ENCODE results near the gene CFAP410. TPM values are rescaled to one million over a fixed set of nuclear protein-coding genes. Genes with fewer than 3 reads are reported as not detected.

Gene CFAP410
- total and polyA plus RNA-seq, 2 of the 13 experiments (the other 11 are each of a cell fraction or from before 2014, with no cell fraction given) = 8.0 to 20.1 TPM

DNA sequence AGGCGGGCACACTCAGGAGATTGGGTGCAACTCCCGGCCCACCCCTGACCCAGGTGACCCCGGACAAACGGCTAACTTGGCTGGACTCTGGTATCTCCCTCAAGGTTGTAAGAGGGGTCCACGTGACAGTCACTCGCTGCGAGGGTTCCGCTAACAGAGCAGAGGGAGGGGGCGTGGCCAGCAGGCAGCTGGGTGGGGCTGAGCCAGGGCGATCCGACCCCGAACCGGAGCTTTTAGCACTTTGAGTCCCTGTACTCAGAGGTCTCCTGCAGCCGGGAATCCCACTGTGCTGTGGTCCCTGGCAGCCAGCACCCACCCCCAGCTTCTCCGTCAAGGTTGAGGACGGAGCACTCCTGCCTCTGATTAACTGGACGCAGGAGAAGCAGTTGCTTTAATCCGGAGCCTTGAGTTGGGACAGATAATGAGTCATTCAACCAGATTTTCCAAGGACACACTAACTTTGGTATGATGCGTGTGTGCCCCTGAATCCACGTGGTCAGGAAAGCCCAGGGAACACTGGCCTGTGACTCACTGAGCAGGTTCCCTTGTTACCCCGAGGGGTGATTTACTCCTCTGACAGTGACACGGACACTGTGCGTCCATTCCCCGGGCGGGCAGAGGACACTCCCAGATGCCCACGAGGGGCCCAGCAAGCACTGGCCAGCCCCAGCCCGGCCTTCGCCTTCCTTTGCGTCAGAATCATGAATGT lies 31.0 kb upstream of the CFAP410 start (continued):
- TF ChIP-seq, protein P1, sequence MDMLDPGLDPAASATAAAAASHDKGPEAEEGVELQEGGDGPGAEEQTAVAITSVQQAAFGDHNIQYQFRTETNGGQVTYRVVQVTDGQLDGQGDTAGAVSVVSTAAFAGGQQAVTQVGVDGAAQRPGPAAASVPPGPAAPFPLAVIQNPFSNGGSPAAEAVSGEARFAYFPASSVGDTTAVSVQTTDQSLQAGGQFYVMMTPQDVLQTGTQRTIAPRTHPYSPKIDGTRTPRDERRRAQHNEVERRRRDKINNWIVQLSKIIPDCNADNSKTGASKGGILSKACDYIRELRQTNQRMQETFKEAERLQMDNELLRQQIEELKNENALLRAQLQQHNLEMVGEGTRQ (IDR thresholded peaks at IDR 0.05; ENCODE audit: low read depth, low read length) = peak; percentile 27
- TF ChIP-seq, protein P1 (CRISPR knock-in tag; IDR thresholded peaks at IDR 0.05; ENCODE audit: borderline replicate concordance) = peak; percentile 68; the same call in 1 of the 2 replicates
- TF ChIP-seq ZFP82 (CRISPR knock-in tag; IDR thresholded peaks at IDR 0.05; ENCODE audit: borderline replicate concordance) (no peak), ZNF432 (CRISPR knock-in tag; IDR thresholded peaks at IDR 0.05; ENCODE audit: borderline replicate concordance) (no peak), KLF16 (CRISPR knock-in tag; IDR thresholded peaks at IDR 0.05) (peak in 1 of 2 experiments; percentile 65; a peak in 1 of 4 replicates), ONECUT2 (CRISPR knock-in tag; IDR thresholded peaks at IDR 0.05) (no peak), KLF12 (CRISPR knock-in tag; IDR thresholded peaks at IDR 0.05; ENCODE audit: borderline replicate concordance) (no peak; the same call in 1 of the 2 replicates), ZNF737 (CRISPR knock-in tag; IDR thresholded peaks at IDR 0.05; ENCODE audit: borderline replicate concordance) (no peak), EEA1 (CRISPR knock-in tag; IDR thresholded peaks at IDR 0.05; ENCODE audit: borderline replicate concordance) (no peak), ZNF7 (CRISPR knock-in tag; IDR thresholded peaks at IDR 0.05) (no peak), POLR2AphosphoS2 (IDR thresholded peaks at IDR 0.05; ENCODE audit: low read depth, low read length) (no peak), SP5 (CRISPR knock-in tag; IDR thresholded peaks at IDR 0.05; ENCODE audit: borderline replicate concordance, low read depth) (peak; percentile 48), NFIC (IDR thresholded peaks at IDR 0.05; ENCODE audit: low read length) (no peak), FOXM1 (CRISPR knock-in tag; IDR thresholded peaks at IDR 0.05) (no peak), ZNF605 (CRISPR knock-in tag; IDR thresholded peaks at IDR 0.05) (no peak), CC2D1A (CRISPR knock-in tag; IDR thresholded peaks at IDR 0.05) (no peak), ZNF234 (CRISPR knock-in tag; conservative IDR thresholded peaks at IDR 0.05) (no peak)
- TF ChIP-seq, protein P2, sequence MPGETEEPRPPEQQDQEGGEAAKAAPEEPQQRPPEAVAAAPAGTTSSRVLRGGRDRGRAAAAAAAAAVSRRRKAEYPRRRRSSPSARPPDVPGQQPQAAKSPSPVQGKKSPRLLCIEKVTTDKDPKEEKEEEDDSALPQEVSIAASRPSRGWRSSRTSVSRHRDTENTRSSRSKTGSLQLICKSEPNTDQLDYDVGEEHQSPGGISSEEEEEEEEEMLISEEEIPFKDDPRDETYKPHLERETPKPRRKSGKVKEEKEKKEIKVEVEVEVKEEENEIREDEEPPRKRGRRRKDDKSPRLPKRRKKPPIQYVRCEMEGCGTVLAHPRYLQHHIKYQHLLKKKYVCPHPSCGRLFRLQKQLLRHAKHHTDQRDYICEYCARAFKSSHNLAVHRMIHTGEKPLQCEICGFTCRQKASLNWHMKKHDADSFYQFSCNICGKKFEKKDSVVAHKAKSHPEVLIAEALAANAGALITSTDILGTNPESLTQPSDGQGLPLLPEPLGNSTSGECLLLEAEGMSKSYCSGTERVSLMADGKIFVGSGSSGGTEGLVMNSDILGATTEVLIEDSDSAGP (CRISPR knock-in tag; IDR thresholded peaks at IDR 0.05; ENCODE audit: borderline replicate concordance) = no peak
- TF ChIP-seq, protein P3, sequence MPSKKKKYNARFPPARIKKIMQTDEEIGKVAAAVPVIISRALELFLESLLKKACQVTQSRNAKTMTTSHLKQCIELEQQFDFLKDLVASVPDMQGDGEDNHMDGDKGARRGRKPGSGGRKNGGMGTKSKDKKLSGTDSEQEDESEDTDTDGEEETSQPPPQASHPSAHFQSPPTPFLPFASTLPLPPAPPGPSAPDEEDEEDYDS (CRISPR knock-in tag; IDR thresholded peaks at IDR 0.05) = no peak
- TF ChIP-seq, protein P4, sequence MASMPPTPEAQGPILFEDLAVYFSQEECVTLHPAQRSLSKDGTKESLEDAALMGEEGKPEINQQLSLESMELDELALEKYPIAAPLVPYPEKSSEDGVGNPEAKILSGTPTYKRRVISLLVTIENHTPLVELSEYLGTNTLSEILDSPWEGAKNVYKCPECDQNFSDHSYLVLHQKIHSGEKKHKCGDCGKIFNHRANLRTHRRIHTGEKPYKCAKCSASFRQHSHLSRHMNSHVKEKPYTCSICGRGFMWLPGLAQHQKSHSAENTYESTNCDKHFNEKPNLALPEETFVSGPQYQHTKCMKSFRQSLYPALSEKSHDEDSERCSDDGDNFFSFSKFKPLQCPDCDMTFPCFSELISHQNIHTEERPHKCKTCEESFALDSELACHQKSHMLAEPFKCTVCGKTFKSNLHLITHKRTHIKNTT (CRISPR knock-in tag; IDR thresholded peaks at IDR 0.05) = no peak
- TF ChIP-seq, protein P5, sequence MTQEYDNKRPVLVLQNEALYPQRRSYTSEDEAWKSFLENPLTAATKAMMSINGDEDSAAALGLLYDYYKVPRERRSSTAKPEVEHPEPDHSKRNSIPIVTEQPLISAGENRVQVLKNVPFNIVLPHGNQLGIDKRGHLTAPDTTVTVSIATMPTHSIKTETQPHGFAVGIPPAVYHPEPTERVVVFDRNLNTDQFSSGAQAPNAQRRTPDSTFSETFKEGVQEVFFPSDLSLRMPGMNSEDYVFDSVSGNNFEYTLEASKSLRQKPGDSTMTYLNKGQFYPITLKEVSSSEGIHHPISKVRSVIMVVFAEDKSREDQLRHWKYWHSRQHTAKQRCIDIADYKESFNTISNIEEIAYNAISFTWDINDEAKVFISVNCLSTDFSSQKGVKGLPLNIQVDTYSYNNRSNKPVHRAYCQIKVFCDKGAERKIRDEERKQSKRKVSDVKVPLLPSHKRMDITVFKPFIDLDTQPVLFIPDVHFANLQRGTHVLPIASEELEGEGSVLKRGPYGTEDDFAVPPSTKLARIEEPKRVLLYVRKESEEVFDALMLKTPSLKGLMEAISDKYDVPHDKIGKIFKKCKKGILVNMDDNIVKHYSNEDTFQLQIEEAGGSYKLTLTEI (CRISPR knock-in tag; conservative IDR thresholded peaks at IDR 0.05) = no peak
